HEK293 (cell line): ENCODE results near the gene KIAA0319L.

Source experiments
- CTCF ChIA-PET: fragments of 350-600 bp; formaldehyde crosslinking; extraction: SDS; loops from one replicate; lab custom pipeline; 2021; ENCODE audit warnings: antibody characterized with exemption; lab: Yijun Ruan, JAX
- POLR2A ChIA-PET: fragments of 300-600 bp; formaldehyde crosslinking; extraction: SDS; loops from one replicate; lab custom pipeline; 2020; ENCODE audit warnings: antibody characterized with exemption, inconsistent platforms; lab: Yijun Ruan, JAX
- H3K27ac ChIP-seq: fragments of 200-500 bp; sonication (Bioruptor generic); 2 replicates; pipeline ENCODE4 v1.5.1; 2014; ENCODE audit warnings: low read depth, low read length, control low read depth, inconsistent platforms; ENCODE audit errors: extremely low read depth
- H3K36me3 ChIP-seq, 2 experiments: fragments of 200-500 bp in 1 of 2; sonication (Bioruptor generic) in 1 of 2; 1 replicate in 1 of 2; 2 replicates in 1 of 2; pipeline ENCODE4 v1.5.1; 2014 to 2017; ENCODE audit warnings: inconsistent platforms in 2 of 2, low read length in 2 of 2; ENCODE audit not compliant: control insufficient read depth in 2 of 2, insufficient read depth in 1 of 2
- H3K4me1 ChIP-seq: fragments of 200-500 bp; sonication (Bioruptor generic); 2 replicates; pipeline ENCODE4 v1.5.1; 2014; ENCODE audit warnings: mild to moderate bottlenecking, low read length, inconsistent platforms; ENCODE audit not compliant: control insufficient read depth, insufficient read depth
- H3K4me3 ChIP-seq: 2 replicates; pipeline ENCODE4 v1.5.1; 2011; ENCODE audit warnings: low read depth, mild to moderate bottlenecking, control low read depth, low read length, moderate library complexity
- H3K9me3 ChIP-seq: fragments of 200-500 bp; sonication (Bioruptor generic); 2 replicates; pipeline ENCODE4 v1.5.1; 2014; ENCODE audit warnings: low read depth, low read length, inconsistent platforms; ENCODE audit not compliant: control insufficient read depth, insufficient read depth
- GLI4 ChIP-seq: fragments of 450-650 bp; formaldehyde crosslinking; IDR thresholded peaks from 2 replicates; pipeline ENCODE4 v1.5.1; 2016; ENCODE audit warnings: missing biosample characterization, missing genetic modification characterization
- SP2 ChIP-seq: fragments of 450-650 bp; formaldehyde crosslinking; IDR thresholded peaks from 2 replicates; pipeline ENCODE4 v1.5.1; 2016; ENCODE audit warnings: missing biosample characterization, missing genetic modification characterization
- TRIM28 ChIP-seq: IDR thresholded peaks from 2 replicates; pipeline ENCODE4 v1.6.1; 2011; ENCODE audit warnings: low read length, control low read depth, borderline replicate concordance
- ZBTB21 ChIP-seq: fragments of 450-650 bp; formaldehyde crosslinking; IDR thresholded peaks from 2 replicates; pipeline ENCODE4 v1.5.1; 2017; ENCODE audit warnings: missing biosample characterization, missing genetic modification characterization
- ZFHX2 ChIP-seq: fragments of 450-650 bp; formaldehyde crosslinking; conservative IDR thresholded peaks from 2 replicates; pipeline ENCODE4 v1.5.1; 2016; ENCODE audit warnings: missing biosample characterization, missing genetic modification characterization
- ZNF148 ChIP-seq: fragments of 450-650 bp; formaldehyde crosslinking; IDR thresholded peaks from 2 replicates; pipeline ENCODE4 v1.5.0; 2017; ENCODE audit warnings: missing biosample characterization, missing genetic modification characterization, borderline replicate concordance
- ZNF23 ChIP-seq: fragments of 450-650 bp; formaldehyde crosslinking; IDR thresholded peaks from 2 replicates; pipeline ENCODE4 v1.5.1; 2016; ENCODE audit warnings: missing biosample characterization, missing genetic modification characterization, borderline replicate concordance
- ZNF248 ChIP-seq: fragments of 450-650 bp; formaldehyde crosslinking; IDR thresholded peaks from 2 replicates; pipeline ENCODE4 v1.5.1; 2017; ENCODE audit warnings: missing biosample characterization, missing genetic modification characterization
- ZNF324 ChIP-seq: fragments of 450-650 bp; formaldehyde crosslinking; IDR thresholded peaks from 2 replicates; pipeline ENCODE4 v1.5.1; 2016; ENCODE audit warnings: missing biosample characterization, missing genetic modification characterization
- ZNF362 ChIP-seq: fragments of 450-650 bp; formaldehyde crosslinking; IDR thresholded peaks from 2 replicates; pipeline ENCODE4 v1.5.1; 2016; ENCODE audit warnings: missing biosample characterization, missing genetic modification characterization
- ZNF510 ChIP-seq: fragments of 450-650 bp; formaldehyde crosslinking; IDR thresholded peaks from 2 replicates; pipeline ENCODE4 v1.5.1; 2018; ENCODE audit warnings: mild to moderate bottlenecking, missing genetic modification characterization, missing biosample characterization; ENCODE audit not compliant: insufficient replicate concordance
- ZNF560 ChIP-seq: fragments of 450-650 bp; formaldehyde crosslinking; IDR thresholded peaks from 2 replicates; pipeline ENCODE4 v1.5.1; 2017; ENCODE audit warnings: missing biosample characterization, missing genetic modification characterization, borderline replicate concordance
- ZNF701 ChIP-seq: fragments of 450-650 bp; formaldehyde crosslinking; IDR thresholded peaks from 2 replicates; pipeline ENCODE4 v1.5.1; 2016; ENCODE audit warnings: missing biosample characterization, missing genetic modification characterization
- ZNF704 ChIP-seq: fragments of 450-650 bp; formaldehyde crosslinking; IDR thresholded peaks from 2 replicates; pipeline ENCODE4 v1.5.1; 2016; ENCODE audit warnings: missing biosample characterization, missing genetic modification characterization
- ZSCAN16 ChIP-seq: fragments of 450-650 bp; formaldehyde crosslinking; IDR thresholded peaks from 2 replicates; pipeline ENCODE4 v1.5.1; 2016; ENCODE audit warnings: missing biosample characterization, missing genetic modification characterization
- TF ChIP-seq, protein P1 (sequence below): fragments of 450-650 bp; formaldehyde crosslinking; IDR thresholded peaks from 2 replicates; pipeline ENCODE4 v1.5.1; 2016; ENCODE audit warnings: missing biosample characterization, missing genetic modification characterization
- TF ChIP-seq, protein P2 (sequence below): fragments of 450-650 bp; formaldehyde crosslinking; IDR thresholded peaks from 2 replicates; pipeline ENCODE4 v1.5.1; 2016; ENCODE audit warnings: missing biosample characterization, missing genetic modification characterization
- TF ChIP-seq, protein P3 (sequence below): fragments of 450-650 bp; IDR thresholded peaks from 2 replicates; pipeline ENCODE4 v1.5.1; 2018; ENCODE audit warnings: missing biosample characterization, mild to moderate bottlenecking, missing genetic modification characterization

Gene KIAA0319L

DNA sequence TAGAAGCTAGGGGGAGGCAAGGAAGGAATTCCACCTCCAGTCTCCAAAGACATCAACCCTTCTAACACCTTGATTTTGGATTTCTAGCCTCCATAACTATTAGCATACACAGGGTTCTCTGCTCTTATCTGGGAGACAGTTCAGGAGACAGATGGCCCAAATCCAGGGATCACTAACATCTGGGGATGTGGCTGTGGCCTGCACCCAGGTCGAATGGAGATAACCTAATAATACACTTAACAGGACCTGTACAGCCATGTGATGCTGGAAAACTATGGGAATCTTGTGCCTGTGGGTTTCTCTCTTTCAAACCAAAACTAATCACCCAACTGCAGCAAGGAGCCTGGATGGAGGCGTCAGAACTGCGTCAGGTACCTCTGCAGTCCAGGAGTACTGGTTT lies 47.6 kb downstream of the KIAA0319L start (continued):
- TF ChIP-seq, protein P1, sequence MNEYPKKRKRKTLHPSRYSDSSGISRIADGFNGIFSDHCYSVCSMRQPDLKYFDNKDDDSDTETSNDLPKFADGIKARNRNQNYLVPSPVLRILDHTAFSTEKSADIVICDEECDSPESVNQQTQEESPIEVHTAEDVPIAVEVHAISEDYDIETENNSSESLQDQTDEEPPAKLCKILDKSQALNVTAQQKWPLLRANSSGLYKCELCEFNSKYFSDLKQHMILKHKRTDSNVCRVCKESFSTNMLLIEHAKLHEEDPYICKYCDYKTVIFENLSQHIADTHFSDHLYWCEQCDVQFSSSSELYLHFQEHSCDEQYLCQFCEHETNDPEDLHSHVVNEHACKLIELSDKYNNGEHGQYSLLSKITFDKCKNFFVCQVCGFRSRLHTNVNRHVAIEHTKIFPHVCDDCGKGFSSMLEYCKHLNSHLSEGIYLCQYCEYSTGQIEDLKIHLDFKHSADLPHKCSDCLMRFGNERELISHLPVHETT (tag by site-specific recombination) = no peak
- TF ChIP-seq TRIM28 = no peak
- TF ChIP-seq, protein P2, sequence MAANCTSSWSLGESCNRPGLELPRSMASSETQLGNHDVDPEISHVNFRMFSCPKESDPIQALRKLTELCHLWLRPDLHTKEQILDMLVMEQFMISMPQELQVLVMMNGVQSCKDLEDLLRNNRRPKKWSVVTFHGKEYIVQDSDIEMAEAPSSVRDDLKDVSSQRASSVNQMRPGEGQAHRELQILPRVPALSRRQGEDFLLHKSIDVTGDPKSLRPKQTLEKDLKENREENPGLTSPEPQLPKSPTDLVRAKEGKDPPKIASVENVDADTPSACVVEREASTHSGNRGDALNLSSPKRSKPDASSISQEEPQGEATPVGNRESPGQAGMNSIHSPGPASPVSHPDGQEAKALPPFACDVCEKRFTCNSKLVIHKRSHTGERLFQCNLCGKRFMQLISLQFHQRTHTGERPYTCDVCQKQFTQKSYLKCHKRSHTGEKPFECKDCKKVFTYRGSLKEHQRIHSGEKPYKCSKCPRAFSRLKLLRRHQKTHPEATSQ (tag by site-specific recombination) = no peak
- TF ChIP-seq ZBTB21 (tag by site-specific recombination) = no peak
- TF ChIP-seq ZNF248 (tag by site-specific recombination) = no peak
- no peak for TF ChIP-seq ZNF324 (tag by site-specific recombination)
- TF ChIP-seq ZFHX2 (tag by site-specific recombination) = no peak
- TF ChIP-seq SP2 = no peak
- no peak for TF ChIP-seq ZNF23

DNA sequence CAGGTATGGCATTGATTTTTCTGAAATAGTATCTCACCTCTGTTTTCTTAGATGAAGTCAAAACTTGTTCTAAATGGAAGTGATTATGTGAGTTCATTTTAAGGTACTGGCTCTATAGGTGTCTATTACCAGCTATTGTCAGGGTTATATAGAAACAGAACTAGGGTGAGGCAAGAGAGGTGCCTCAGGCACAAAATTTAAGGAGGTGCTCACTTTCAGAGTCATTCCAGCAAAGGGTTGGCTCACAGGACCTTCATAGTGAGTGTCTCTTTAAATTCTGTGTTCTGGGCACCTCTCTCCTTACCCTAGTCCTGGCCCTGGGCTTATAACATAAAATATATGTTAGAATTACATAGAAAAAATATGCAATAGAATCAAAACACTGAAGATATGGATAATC lies 49.3 kb downstream of the KIAA0319L start:
- TF ChIP-seq ZNF704 (tag by site-specific recombination) = no peak
- no peak for TF ChIP-seq ZNF510 (tag by site-specific recombination)
- TF ChIP-seq GLI4 = no peak
- TF ChIP-seq ZNF148 (tag by site-specific recombination) = no peak
- no peak for TF ChIP-seq ZNF701
- no peak for TF ChIP-seq ZNF362
- no peak for TF ChIP-seq ZSCAN16 (tag by site-specific recombination)
- TF ChIP-seq ZNF560 (tag by site-specific recombination) = no peak
- TF ChIP-seq, protein P2 (tag by site-specific recombination) = no peak
- TF ChIP-seq, protein P3, sequence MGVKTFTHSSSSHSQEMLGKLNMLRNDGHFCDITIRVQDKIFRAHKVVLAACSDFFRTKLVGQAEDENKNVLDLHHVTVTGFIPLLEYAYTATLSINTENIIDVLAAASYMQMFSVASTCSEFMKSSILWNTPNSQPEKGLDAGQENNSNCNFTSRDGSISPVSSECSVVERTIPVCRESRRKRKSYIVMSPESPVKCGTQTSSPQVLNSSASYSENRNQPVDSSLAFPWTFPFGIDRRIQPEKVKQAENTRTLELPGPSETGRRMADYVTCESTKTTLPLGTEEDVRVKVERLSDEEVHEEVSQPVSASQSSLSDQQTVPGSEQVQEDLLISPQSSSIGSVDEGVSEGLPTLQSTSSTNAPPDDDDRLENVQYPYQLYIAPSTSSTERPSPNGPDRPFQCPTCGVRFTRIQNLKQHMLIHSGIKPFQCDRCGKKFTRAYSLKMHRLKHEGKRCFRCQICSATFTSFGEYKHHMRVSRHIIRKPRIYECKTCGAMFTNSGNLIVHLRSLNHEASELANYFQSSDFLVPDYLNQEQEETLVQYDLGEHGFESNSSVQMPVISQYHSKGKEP (tag by site-specific recombination) = no peak
- no peaks in the 10 kb centered on the region for H3K9me3 ChIP-seq
- no peak overlapping the region for H3K4me3 ChIP-seq
- ChIA-PET POLR2A (no interaction called here), CTCF (interaction anchor here (1.4 kb wide), 1 partner anchor 57 kb away, joined by 7 read pairs; no protein-coding TSS in a partner anchor)
- no peak overlapping the region for H3K27ac ChIP-seq
- H3K36me3 ChIP-seq = no peaks in the 10 kb centered on the region
- peaks cover 14% of the 10 kb centered on the region for H3K4me1 ChIP-seq
